ENCODE measurements around the gene ARHGAP18. TPM values are rescaled to one million over a fixed set of nuclear protein-coding genes. Genes with fewer than 3 reads are reported as not detected.

Gene ARHGAP18
- total and polyA plus RNA-seq, 4 donors, result 1.6 to 8.0 (median 3.0) TPM

DNA sequence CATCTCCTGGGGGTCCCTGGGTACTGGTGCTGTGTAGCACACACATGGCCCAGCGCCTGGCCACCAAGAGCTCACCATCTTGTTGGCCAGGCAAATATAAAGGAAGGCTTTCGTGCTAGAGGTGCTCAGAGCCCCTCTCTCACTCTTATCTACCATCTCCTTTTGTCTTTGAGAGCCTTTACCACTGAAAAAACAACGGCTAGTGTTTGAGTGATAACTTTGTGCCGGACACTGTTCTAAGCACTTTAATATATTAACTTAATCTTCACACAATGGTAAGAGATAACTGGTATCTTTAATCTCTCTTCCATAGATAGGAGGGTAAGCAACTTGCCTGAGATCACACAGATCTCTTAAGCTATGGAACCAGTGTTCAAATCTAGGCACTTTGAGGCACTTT, 21.5 kb upstream of the ARHGAP18 start:
- Histone ChIP-seq H3K4me3 (ENCODE audit: low read depth in 1 of 3, low read length in 3 of 3) (no peak overlapping the region), H3K36me3 (ENCODE audit: control insufficient read depth in 4 of 4, insufficient read depth in 3 of 4, low read depth in 1 of 4, low read length in 3 of 4) (no peaks in the 10 kb centered on the region), H3K27ac (ENCODE audit: low read depth in 1 of 2, low read length in 2 of 2) (no peak overlapping the region), H3K9me3 (ENCODE audit: control insufficient read depth in 4 of 4, low read length in 3 of 4) (no peaks in the 10 kb centered on the region), H3K9ac (ENCODE audit: low read depth in 1 of 2, low read length in 2 of 2) (no peak overlapping the region), H3K27me3 (ENCODE audit: control insufficient read depth in 4 of 4, insufficient read depth in 4 of 4, low read length in 3 of 4) (no peaks in the 10 kb centered on the region), H3K4me1 (ENCODE audit: control insufficient read depth in 4 of 4, insufficient read depth in 4 of 4, low read length in 3 of 4) (peaks cover 0 to 5% (median 0%) of the 10 kb centered on the region in 4 donors)
- WGBS, result 82% methylated on average over 4 of the region's 4 CpGs
- DNase-seq (ENCODE audit: low spot score), result no peak
- TF ChIP-seq SP1 (IDR thresholded peaks at IDR 0.05) (no peak), TAF1 (conservative IDR thresholded peaks at IDR 0.05) (no peak), JUND (IDR thresholded peaks at IDR 0.05) (no peak), RXRA (IDR thresholded peaks at IDR 0.05) (no peak), RAD21 (IDR thresholded peaks at IDR 0.05) (no peak), EGR1 (IDR thresholded peaks at IDR 0.05; ENCODE audit: low read depth in 2 of 2) (no peak), GABPA (IDR thresholded peaks at IDR 0.05 in 1 of 2, conservative IDR thresholded peaks at IDR 0.05 in 1 of 2) (no peak), HNF4A (conservative IDR thresholded peaks at IDR 0.05) (no peak)
- TF ChIP-seq, protein P1, sequence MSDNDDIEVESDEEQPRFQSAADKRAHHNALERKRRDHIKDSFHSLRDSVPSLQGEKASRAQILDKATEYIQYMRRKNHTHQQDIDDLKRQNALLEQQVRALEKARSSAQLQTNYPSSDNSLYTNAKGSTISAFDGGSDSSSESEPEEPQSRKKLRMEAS (IDR thresholded peaks at IDR 0.05), result no peak
- TF ChIP-seq, protein P2, sequence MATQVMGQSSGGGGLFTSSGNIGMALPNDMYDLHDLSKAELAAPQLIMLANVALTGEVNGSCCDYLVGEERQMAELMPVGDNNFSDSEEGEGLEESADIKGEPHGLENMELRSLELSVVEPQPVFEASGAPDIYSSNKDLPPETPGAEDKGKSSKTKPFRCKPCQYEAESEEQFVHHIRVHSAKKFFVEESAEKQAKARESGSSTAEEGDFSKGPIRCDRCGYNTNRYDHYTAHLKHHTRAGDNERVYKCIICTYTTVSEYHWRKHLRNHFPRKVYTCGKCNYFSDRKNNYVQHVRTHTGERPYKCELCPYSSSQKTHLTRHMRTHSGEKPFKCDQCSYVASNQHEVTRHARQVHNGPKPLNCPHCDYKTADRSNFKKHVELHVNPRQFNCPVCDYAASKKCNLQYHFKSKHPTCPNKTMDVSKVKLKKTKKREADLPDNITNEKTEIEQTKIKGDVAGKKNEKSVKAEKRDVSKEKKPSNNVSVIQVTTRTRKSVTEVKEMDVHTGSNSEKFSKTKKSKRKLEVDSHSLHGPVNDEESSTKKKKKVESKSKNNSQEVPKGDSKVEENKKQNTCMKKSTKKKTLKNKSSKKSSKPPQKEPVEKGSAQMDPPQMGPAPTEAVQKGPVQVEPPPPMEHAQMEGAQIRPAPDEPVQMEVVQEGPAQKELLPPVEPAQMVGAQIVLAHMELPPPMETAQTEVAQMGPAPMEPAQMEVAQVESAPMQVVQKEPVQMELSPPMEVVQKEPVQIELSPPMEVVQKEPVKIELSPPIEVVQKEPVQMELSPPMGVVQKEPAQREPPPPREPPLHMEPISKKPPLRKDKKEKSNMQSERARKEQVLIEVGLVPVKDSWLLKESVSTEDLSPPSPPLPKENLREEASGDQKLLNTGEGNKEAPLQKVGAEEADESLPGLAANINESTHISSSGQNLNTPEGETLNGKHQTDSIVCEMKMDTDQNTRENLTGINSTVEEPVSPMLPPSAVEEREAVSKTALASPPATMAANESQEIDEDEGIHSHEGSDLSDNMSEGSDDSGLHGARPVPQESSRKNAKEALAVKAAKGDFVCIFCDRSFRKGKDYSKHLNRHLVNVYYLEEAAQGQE (IDR thresholded peaks at IDR 0.05), result no peak

DNA sequence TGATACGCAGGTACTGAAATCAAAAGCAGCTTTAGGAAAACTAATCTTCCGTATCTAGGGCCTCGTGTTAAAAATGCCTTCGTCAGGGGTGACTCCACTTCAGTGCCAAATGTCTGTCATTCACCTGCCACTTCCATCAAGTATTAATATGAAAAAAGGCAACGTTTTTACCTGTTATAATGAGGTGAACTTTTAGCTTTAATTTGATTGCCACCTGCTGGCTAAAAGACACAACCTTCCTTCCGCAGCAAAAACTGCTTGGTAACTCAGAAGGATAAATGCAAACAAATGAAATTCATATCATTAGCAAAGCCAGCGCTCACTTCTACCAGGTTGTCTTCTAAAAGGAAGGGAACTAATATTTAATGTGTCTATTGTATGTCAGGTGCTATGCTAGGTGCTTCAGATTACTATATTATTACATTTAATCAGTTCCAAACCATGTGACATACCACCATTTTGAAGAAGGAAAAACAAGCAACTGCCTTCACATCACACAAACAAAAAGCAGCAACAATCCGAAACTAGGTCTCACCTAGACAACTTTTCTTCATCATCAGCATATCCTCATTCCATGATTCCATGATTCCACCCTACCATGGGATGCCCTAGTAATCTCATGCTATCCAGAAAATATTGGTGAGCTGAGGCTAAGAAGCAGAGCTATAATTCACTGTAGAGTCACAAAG, 20.6 kb upstream of the ARHGAP18 start:
- no peak for TF ChIP-seq FOXA2 (IDR thresholded peaks at IDR 0.05)
- TF ChIP-seq HNF4A (conservative IDR thresholded peaks at IDR 0.05), result no peak
- TF ChIP-seq, protein P3, sequence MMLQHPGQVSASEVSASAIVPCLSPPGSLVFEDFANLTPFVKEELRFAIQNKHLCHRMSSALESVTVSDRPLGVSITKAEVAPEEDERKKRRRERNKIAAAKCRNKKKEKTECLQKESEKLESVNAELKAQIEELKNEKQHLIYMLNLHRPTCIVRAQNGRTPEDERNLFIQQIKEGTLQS (IDR thresholded peaks at IDR 0.05), result no peak
- no peak for TF ChIP-seq YY1 (IDR thresholded peaks at IDR 0.05)
- TF ChIP-seq RAD21 (IDR thresholded peaks at IDR 0.05), result peak; percentile 90
- no peak for TF ChIP-seq GABPA (IDR thresholded peaks at IDR 0.05 in 1 of 2, conservative IDR thresholded peaks at IDR 0.05 in 1 of 2)
- TF ChIP-seq, protein P4, sequence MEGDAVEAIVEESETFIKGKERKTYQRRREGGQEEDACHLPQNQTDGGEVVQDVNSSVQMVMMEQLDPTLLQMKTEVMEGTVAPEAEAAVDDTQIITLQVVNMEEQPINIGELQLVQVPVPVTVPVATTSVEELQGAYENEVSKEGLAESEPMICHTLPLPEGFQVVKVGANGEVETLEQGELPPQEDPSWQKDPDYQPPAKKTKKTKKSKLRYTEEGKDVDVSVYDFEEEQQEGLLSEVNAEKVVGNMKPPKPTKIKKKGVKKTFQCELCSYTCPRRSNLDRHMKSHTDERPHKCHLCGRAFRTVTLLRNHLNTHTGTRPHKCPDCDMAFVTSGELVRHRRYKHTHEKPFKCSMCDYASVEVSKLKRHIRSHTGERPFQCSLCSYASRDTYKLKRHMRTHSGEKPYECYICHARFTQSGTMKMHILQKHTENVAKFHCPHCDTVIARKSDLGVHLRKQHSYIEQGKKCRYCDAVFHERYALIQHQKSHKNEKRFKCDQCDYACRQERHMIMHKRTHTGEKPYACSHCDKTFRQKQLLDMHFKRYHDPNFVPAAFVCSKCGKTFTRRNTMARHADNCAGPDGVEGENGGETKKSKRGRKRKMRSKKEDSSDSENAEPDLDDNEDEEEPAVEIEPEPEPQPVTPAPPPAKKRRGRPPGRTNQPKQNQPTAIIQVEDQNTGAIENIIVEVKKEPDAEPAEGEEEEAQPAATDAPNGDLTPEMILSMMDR (IDR thresholded peaks at IDR 0.05; ENCODE audit: low read depth, low read length, missing input control), result peak; percentile 70
- no peak for TF ChIP-seq SP1 (IDR thresholded peaks at IDR 0.05)
- no peak for TF ChIP-seq TAF1 (conservative IDR thresholded peaks at IDR 0.05)
- no peak for DNase-seq (ENCODE audit: low spot score)
- H3K4me1 ChIP-seq (ENCODE audit: control insufficient read depth in 4 of 4, insufficient read depth in 4 of 4, low read length in 3 of 4), result peaks cover 0 to 5% (median 0%) of the 10 kb centered on the region in 4 donors
- no peak overlapping the region for H3K4me3 ChIP-seq (ENCODE audit: low read depth in 1 of 3, low read length in 3 of 3)
- H3K27me3 ChIP-seq (ENCODE audit: control insufficient read depth in 4 of 4, insufficient read depth in 4 of 4, low read length in 3 of 4), result no peaks in the 10 kb centered on the region
- 35% methylated on average over 8 of the region's 8 CpGs for WGBS
- no peak overlapping the region for H3K27ac ChIP-seq (ENCODE audit: low read depth in 1 of 2, low read length in 2 of 2)
- no peaks in the 10 kb centered on the region for H3K9me3 ChIP-seq (ENCODE audit: control insufficient read depth in 4 of 4, low read length in 3 of 4)
- H3K9ac ChIP-seq (ENCODE audit: low read depth in 1 of 2, low read length in 2 of 2), result no peak overlapping the region
- no peaks in the 10 kb centered on the region for H3K36me3 ChIP-seq (ENCODE audit: control insufficient read depth in 4 of 4, insufficient read depth in 3 of 4, low read depth in 1 of 4, low read length in 3 of 4)

Measured in liver (tissue), 9 donors.